Measurements from ENCODE around the gene NCK2. TPM values are rescaled to one million over a fixed set of nuclear protein-coding genes. Genes with fewer than 3 reads are reported as not detected.

Gene NCK2
- total RNA-seq, 2 donors from 2014 or later, result 39.0 to 144 TPM

GRCh38 chr2:105739426-105739825, 5.3 kb upstream of the NCK2 start:
- no peak overlapping the region for H3K4me3 ChIP-seq
- 79% methylated on average over 8 of the region's 8 CpGs for WGBS
- H3K4me1 ChIP-seq (replicated peaks), result no peaks in the 10 kb centered on the region
- no peaks in the 10 kb centered on the region for H3K36me3 ChIP-seq
- TF ChIP-seq POLR2AphosphoS5 (IDR thresholded peaks at IDR 0.05) (no peak), POLR2A (IDR thresholded peaks at IDR 0.05) (no peak), CTCF (IDR thresholded peaks at IDR 0.05) (no peak)
- H3K9me3 ChIP-seq, result no peaks in the 10 kb centered on the region
- intact Hi-C loops (cut with DNase I), result no loop called here
- no peaks in the 10 kb centered on the region for H3K27me3 ChIP-seq (replicated peaks; ENCODE audit: insufficient read depth)
- H3K27ac ChIP-seq, result no peak overlapping the region
- DNase-seq (ENCODE audit: low spot score), result no peak

GRCh38 chr2:105739944-105740530, 4.7 kb upstream of the NCK2 start:
- 92% methylated on average over 7 of the region's 7 CpGs for WGBS
- intact Hi-C loops (cut with DNase I), result loop anchor here (5.0 kb wide), 1 partner anchor 52 kb away; no protein-coding TSS in a partner anchor
- Histone ChIP-seq H3K27ac (no peak overlapping the region), H3K27me3 (replicated peaks; ENCODE audit: insufficient read depth) (no peaks in the 10 kb centered on the region), H3K4me3 (no peak overlapping the region), H3K4me1 (replicated peaks) (no peaks in the 10 kb centered on the region), H3K9me3 (no peaks in the 10 kb centered on the region), H3K36me3 (no peaks in the 10 kb centered on the region)
- TF ChIP-seq POLR2AphosphoS5 (IDR thresholded peaks at IDR 0.05), result no peak
- no peak for TF ChIP-seq POLR2A (IDR thresholded peaks at IDR 0.05)
- no peak for TF ChIP-seq CTCF (IDR thresholded peaks at IDR 0.05)
- DNase-seq (ENCODE audit: low spot score), result no peak

- Histone ChIP-seq H3K4me3 (no peak overlapping the region), H3K27ac (no peak overlapping the region), H3K4me1 (replicated peaks) (no peaks in the 10 kb centered on the region), H3K27me3 (replicated peaks; ENCODE audit: insufficient read depth) (no peaks in the 10 kb centered on the region), H3K9me3 (no peaks in the 10 kb centered on the region), H3K36me3 (no peaks in the 10 kb centered on the region)
- WGBS, result 96% methylated on average over 3 of the region's 3 CpGs
- no peak for TF ChIP-seq CTCF (IDR thresholded peaks at IDR 0.05)
- TF ChIP-seq POLR2A (IDR thresholded peaks at IDR 0.05), result no peak
- TF ChIP-seq POLR2AphosphoS5 (IDR thresholded peaks at IDR 0.05), result no peak
- intact Hi-C loops (cut with DNase I), result loop anchor here (5.0 kb wide), 1 partner anchor 51 kb away; no protein-coding TSS in a partner anchor
- no peak for DNase-seq (ENCODE audit: low spot score)
Observed at GRCh38 chr2:105741174-105741573, 3.5 kb upstream of the NCK2 start.

- intact Hi-C loops (cut with DNase I), result loop anchor here (5.0 kb wide), 1 partner anchor 51 kb away; no protein-coding TSS in a partner anchor
- Histone ChIP-seq H3K4me3 (no peak overlapping the region), H3K27me3 (replicated peaks; ENCODE audit: insufficient read depth) (no peaks in the 10 kb centered on the region), H3K4me1 (replicated peaks) (no peaks in the 10 kb centered on the region), H3K36me3 (no peaks in the 10 kb centered on the region), H3K9me3 (no peaks in the 10 kb centered on the region), H3K27ac (no peak overlapping the region)
- WGBS, result 91% methylated on average over 4 of the region's 4 CpGs
- TF ChIP-seq POLR2AphosphoS5 (IDR thresholded peaks at IDR 0.05), result no peak
- TF ChIP-seq POLR2A (IDR thresholded peaks at IDR 0.05), result no peak
- no peak for TF ChIP-seq CTCF (IDR thresholded peaks at IDR 0.05)
- DNase-seq (ENCODE audit: low spot score), result no peak
Observed at GRCh38 chr2:105741617-105742016, 3.1 kb upstream of the NCK2 start.

Data from prostate gland (tissue), 2 donors.